Stimulated activated CD4-positive, alpha-beta T cell treated with anti-CD3 and anti-CD28 coated beads, TNF-alpha, amount 100 ng/mL, for 48 hours (primary cell): ENCODE data around the gene PRKN.
"Not testable (repeated sequence)": the region's sequence is repeated elsewhere in the genome, so short reads cannot be mapped to it uniquely, and the experiment has no call there.

Experiments
- DNase-seq, 3 donors: peaks; one replicate each; pipeline ENCODE4 v3.0.0-alpha.2; 2020; ENCODE audit warnings: low read depth in 3 of 3

Gene PRKN

GRCh38 chr6:161847628-161848027 is 879.9 kb downstream of the PRKN start:
- no peak for DNase-seq

- no peak for DNase-seq
Measured at GRCh38 chr6:161844804-161845203, 882.8 kb downstream of the PRKN start.

- no peak for DNase-seq
Measured at GRCh38 chr6:161843066-161843465, 884.5 kb downstream of the PRKN start.

GRCh38 chr6:161840380-161840779 is 887.2 kb downstream of the PRKN start:
- DNase-seq, result no peak

- DNase-seq, result no peak
Measured at GRCh38 chr6:161838306-161839035, 889.1 kb downstream of the PRKN start.

GRCh38 chr6:161837854-161838253 is 889.7 kb downstream of the PRKN start:
- no peak for DNase-seq

- no peak for DNase-seq
Measured at GRCh38 chr6:161837449-161837735, 890.2 kb downstream of the PRKN start.

- DNase-seq, result no peak
Measured at GRCh38 chr6:161836643-161837448, 890.7 kb downstream of the PRKN start.

GRCh38 chr6:161835500-161836215 is 891.9 kb downstream of the PRKN start:
- no peak for DNase-seq

- DNase-seq, result no peak
Measured at GRCh38 chr6:161834426-161834825, 893.1 kb downstream of the PRKN start.

GRCh38 chr6:161833099-161833860 is 894.3 kb downstream of the PRKN start:
- DNase-seq, result no peak

- no peak for DNase-seq
Measured at GRCh38 chr6:161832622-161833021, 894.9 kb downstream of the PRKN start.

GRCh38 chr6:161830866-161831616 is 896.5 kb downstream of the PRKN start:
- DNase-seq, result no peak

- no peak for DNase-seq
Measured at GRCh38 chr6:161829291-161829729, 898.3 kb downstream of the PRKN start.

- DNase-seq, result no peak
Measured at GRCh38 chr6:161828355-161828754, 899.2 kb downstream of the PRKN start.

- DNase-seq, result no peak
Measured at GRCh38 chr6:161826512-161826911, 901.1 kb downstream of the PRKN start.

- DNase-seq, result not testable (repeated sequence)
Measured at GRCh38 chr6:161822204-161822603, 905.4 kb downstream of the PRKN start.

GRCh38 chr6:161817881-161818280 is 909.7 kb downstream of the PRKN start:
- DNase-seq, result no peak

GRCh38 chr6:161815965-161816364 is 911.6 kb downstream of the PRKN start:
- DNase-seq, result no peak

- DNase-seq, result no peak
Measured at GRCh38 chr6:161813156-161813555, 914.4 kb downstream of the PRKN start.

GRCh38 chr6:161809971-161810370 is 917.6 kb downstream of the PRKN start:
- no peak for DNase-seq
